GM18508 (cell line): Measurements from ENCODE around the gene DCUN1D1.

Source experiments
- ATAC-seq: cut with Tn5 transposase; IDR thresholded peaks from one replicate; pipeline ENCODE4 v1.9.1; 2021; ENCODE audit warnings: moderate number of reproducible peaks; ENCODE audit not compliant: insufficient read depth, unreplicated experiment

Gene DCUN1D1

GRCh38 chr3:182937293-182938051, 42.9 kb downstream of the DCUN1D1 start:
- no peak for ATAC-seq

GRCh38 chr3:182936918-182937285, 43.4 kb downstream of the DCUN1D1 start:
- no peak for ATAC-seq

- ATAC-seq: no peak
Observed at GRCh38 chr3:182936239-182936917, 44.0 kb downstream of the DCUN1D1 start.

GRCh38 chr3:182935803-182936202, 44.5 kb downstream of the DCUN1D1 start:
- no peak for ATAC-seq

- ATAC-seq: no peak
Observed at GRCh38 chr3:182925944-182926337, 54.4 kb downstream of the DCUN1D1 start.

GRCh38 chr3:182925330-182925943, 54.9 kb downstream of the DCUN1D1 start:
- no peak for ATAC-seq

GRCh38 chr3:182921665-182922355, 58.5 kb downstream of the DCUN1D1 start:
- no peak for ATAC-seq

GRCh38 chr3:182920515-182921084, 59.7 kb downstream of the DCUN1D1 start:
- no peak for ATAC-seq

GRCh38 chr3:182919866-182920357, 60.4 kb downstream of the DCUN1D1 start:
- no peak for ATAC-seq

GRCh38 chr3:182917134-182917533, 63.2 kb downstream of the DCUN1D1 start:
- no peak for ATAC-seq

GRCh38 chr3:182914341-182914740, 66.0 kb downstream of the DCUN1D1 start:
- peak; percentile 19 for ATAC-seq

GRCh38 chr3:182913889-182914288, 66.4 kb downstream of the DCUN1D1 start:
- ATAC-seq: peak; percentile 90

GRCh38 chr3:182912474-182912873, 67.9 kb downstream of the DCUN1D1 start:
- no peak for ATAC-seq

- ATAC-seq: no peak
Observed at GRCh38 chr3:182911782-182912111, 68.6 kb downstream of the DCUN1D1 start.

GRCh38 chr3:182910936-182911781, 69.2 kb downstream of the DCUN1D1 start:
- no peak for ATAC-seq

GRCh38 chr3:182909318-182910040, 70.9 kb downstream of the DCUN1D1 start:
- no peak for ATAC-seq

GRCh38 chr3:182908471-182908870, 71.9 kb downstream of the DCUN1D1 start:
- no peak for ATAC-seq

GRCh38 chr3:182906036-182906435, 74.3 kb downstream of the DCUN1D1 start:
- no peak for ATAC-seq

- no peak for ATAC-seq
Observed at GRCh38 chr3:182905623-182906022, 74.7 kb downstream of the DCUN1D1 start.
